ENCODE measurements around the gene CKMT2. TPM values are rescaled to one million over a fixed set of nuclear protein-coding genes. Genes with fewer than 3 reads are reported as not detected.

The CKMT2 gene
- total and polyA plus RNA-seq, 7 donors = 0.96 to 11.1 (median 4.6) TPM

DNA sequence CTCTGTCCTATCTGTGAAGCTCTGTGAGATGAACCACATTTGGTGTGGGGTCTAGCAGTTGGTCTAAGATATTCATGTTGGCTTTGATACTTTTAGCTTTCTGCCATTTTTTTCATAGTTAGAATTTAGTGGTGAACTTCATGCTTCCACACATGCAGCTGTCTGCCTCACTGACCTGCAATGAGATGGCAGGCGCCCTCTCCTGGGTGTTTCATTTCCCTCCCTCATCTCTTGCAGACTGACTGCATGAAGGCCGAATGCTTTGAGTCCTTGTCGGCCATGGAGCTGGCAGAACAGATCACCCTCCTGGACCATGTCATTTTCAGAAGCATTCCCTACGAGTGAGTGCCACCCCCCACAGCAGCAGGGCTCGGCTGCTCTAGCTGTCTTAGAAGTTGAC, 26.1 kb upstream of the CKMT2 start:
- intact Hi-C loops (cut with DNase I) = no loop called here
- no peak for DNase-seq
- TF ChIP-seq EP300 (IDR thresholded peaks at IDR 0.05) (no peak), POLR2A (IDR thresholded peaks at IDR 0.05) (no peak), POLR2AphosphoS5 (IDR thresholded peaks at IDR 0.05) (no peak)
- TF ChIP-seq, protein P1, sequence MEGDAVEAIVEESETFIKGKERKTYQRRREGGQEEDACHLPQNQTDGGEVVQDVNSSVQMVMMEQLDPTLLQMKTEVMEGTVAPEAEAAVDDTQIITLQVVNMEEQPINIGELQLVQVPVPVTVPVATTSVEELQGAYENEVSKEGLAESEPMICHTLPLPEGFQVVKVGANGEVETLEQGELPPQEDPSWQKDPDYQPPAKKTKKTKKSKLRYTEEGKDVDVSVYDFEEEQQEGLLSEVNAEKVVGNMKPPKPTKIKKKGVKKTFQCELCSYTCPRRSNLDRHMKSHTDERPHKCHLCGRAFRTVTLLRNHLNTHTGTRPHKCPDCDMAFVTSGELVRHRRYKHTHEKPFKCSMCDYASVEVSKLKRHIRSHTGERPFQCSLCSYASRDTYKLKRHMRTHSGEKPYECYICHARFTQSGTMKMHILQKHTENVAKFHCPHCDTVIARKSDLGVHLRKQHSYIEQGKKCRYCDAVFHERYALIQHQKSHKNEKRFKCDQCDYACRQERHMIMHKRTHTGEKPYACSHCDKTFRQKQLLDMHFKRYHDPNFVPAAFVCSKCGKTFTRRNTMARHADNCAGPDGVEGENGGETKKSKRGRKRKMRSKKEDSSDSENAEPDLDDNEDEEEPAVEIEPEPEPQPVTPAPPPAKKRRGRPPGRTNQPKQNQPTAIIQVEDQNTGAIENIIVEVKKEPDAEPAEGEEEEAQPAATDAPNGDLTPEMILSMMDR (IDR thresholded peaks at IDR 0.05) = no peak
- no peaks in the 10 kb centered on the region for H3K27me3 ChIP-seq
- no peaks in the 10 kb centered on the region for H3K36me3 ChIP-seq
- H3K27ac ChIP-seq = no peak overlapping the region
- no peak overlapping the region for H3K4me3 ChIP-seq
- no peaks in the 10 kb centered on the region for H3K4me1 ChIP-seq
- no peaks in the 10 kb centered on the region for H3K9me3 ChIP-seq
- WGBS, 2 donors = 83 to 89% methylated on average over 5 of the region's 5 CpGs

DNA sequence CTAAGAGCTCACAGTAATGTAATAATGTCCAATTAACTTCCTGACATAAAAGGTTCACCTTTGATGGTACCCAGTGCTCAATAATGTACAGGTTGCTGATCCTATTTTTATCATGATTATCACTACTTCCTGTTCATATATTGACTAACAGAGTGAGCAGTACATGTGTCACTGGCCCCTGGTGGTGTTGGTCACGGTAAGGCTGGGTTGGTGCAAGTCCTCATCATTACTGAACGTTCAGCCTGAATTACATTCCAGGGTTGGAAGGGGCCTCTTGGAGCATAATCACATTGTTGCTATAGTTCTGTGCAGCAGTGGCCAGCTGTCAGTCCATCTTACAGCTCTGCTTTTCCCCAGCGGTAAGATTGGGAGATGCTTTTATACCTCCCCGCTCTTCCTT, 24.2 kb upstream of the CKMT2 start:
- no peaks in the 10 kb centered on the region for H3K4me1 ChIP-seq
- TF ChIP-seq POLR2A (IDR thresholded peaks at IDR 0.05) (no peak), EP300 (IDR thresholded peaks at IDR 0.05) (no peak), POLR2AphosphoS5 (IDR thresholded peaks at IDR 0.05) (no peak)
- TF ChIP-seq, protein P1 (IDR thresholded peaks at IDR 0.05) = no peak
- no peaks in the 10 kb centered on the region for H3K27me3 ChIP-seq
- no peaks in the 10 kb centered on the region for H3K36me3 ChIP-seq
- 90 to 92% methylated on average over 4 of the region's 4 CpGs for WGBS, 2 donors
- H3K4me3 ChIP-seq = no peak overlapping the region
- no peaks in the 10 kb centered on the region for H3K9me3 ChIP-seq
- no peak for DNase-seq
- intact Hi-C loops (cut with DNase I) = no loop called here
- H3K27ac ChIP-seq = no peak overlapping the region

DNA sequence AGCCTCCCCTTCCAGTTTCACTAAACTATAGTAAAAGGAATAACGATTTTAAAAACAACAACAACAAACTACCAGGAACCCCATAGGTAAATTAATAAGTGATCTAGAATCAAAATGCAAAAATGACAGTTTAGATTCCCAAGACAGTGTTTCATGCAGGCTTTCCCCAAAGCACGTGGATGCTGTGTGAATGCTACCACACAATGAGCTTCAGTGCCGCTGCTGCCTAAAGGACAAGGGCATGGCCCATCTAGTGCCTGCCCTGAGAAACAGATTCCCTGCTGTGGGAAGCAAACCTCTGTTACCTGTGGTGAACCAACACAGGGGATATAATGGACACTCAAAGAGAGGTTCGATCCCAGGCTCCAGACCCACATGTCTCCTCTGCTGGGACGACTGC, 23.7 kb upstream of the CKMT2 start:
- TF ChIP-seq POLR2AphosphoS5 (IDR thresholded peaks at IDR 0.05) = no peak
- TF ChIP-seq EP300 (IDR thresholded peaks at IDR 0.05) = no peak
- no peak for TF ChIP-seq POLR2A (IDR thresholded peaks at IDR 0.05)
- TF ChIP-seq, protein P1 (IDR thresholded peaks at IDR 0.05) = no peak
- Histone ChIP-seq H3K4me1 (no peaks in the 10 kb centered on the region), H3K36me3 (no peaks in the 10 kb centered on the region), H3K9me3 (no peaks in the 10 kb centered on the region), H3K27me3 (no peaks in the 10 kb centered on the region), H3K27ac (no peak overlapping the region), H3K4me3 (no peak overlapping the region)
- WGBS, 2 donors = 92 to 93% methylated on average over 5 of the region's 5 CpGs
- intact Hi-C loops (cut with DNase I) = no loop called here
- no peak for DNase-seq

DNA sequence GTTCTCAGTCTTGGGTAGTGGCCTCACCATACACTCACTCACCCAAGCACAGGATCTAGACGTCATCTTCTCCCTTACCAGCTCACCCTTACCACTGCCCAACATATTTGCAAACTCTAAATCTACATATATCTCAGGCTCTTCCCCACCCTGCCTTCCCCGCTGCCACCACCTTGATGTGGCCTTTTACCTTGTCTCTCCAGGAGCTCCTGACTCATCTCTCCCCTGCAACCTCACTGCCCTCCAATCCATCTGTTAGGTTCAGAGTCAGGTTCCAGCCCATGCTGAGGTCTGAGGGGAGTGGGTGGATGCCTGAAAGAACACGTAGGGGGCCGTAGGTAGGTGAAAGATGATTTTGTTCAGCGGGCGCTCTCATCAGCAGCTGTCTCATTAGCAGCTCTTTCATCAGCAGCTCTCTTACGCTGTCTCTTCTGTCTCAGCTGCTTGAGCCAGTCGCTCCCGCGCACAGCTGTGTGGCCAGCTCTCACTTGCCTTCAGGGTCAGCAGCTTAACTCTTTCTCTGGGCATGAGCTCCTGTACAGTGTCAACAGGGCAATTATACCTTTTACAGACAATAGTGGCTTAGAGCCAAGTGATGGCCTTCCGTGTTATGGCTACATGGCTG, 23.1 kb upstream of the CKMT2 start:
- no peaks in the 10 kb centered on the region for H3K4me1 ChIP-seq
- H3K9me3 ChIP-seq = no peaks in the 10 kb centered on the region
- no peak overlapping the region for H3K27ac ChIP-seq
- H3K36me3 ChIP-seq = no peaks in the 10 kb centered on the region
- H3K27me3 ChIP-seq = no peaks in the 10 kb centered on the region
- TF ChIP-seq, protein P1 (IDR thresholded peaks at IDR 0.05) = no peak
- TF ChIP-seq POLR2AphosphoS5 (IDR thresholded peaks at IDR 0.05) (no peak), EP300 (IDR thresholded peaks at IDR 0.05) (no peak), POLR2A (IDR thresholded peaks at IDR 0.05) (no peak)
- 90 to 93% methylated on average over 11 of the region's 11 CpGs for WGBS, 2 donors
- intact Hi-C loops (cut with DNase I) = no loop called here
- no peak overlapping the region for H3K4me3 ChIP-seq
- DNase-seq = no peak

DNA sequence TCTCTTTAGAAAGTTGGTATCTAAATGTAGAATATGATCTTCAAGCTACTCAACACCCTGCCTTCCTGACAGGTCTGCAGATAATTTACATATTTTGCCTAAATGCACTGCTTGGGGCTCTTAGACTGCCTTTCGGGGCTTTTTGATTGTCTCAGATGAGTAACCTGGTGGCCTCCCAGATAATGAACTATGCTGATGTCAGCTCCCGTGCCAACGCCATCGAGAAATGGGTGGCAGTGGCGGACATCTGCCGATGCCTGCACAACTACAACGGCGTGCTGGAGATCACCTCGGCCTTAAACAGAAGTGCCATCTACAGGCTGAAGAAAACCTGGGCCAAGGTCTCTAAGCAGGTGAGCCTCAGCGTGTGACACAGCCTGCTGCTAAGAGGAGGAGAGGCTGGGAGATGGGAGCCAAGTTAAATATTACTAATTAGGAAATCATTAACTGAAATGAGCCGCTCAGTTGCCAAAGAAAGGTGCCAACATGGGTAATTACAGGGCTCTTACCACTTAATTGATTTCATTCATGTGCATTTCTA, 20.8 kb upstream of the CKMT2 start:
- Histone ChIP-seq H3K4me1 (no peaks in the 10 kb centered on the region), H3K27ac (no peak overlapping the region), H3K9me3 (no peaks in the 10 kb centered on the region), H3K36me3 (no peaks in the 10 kb centered on the region), H3K4me3 (no peak overlapping the region), H3K27me3 (no peaks in the 10 kb centered on the region)
- 66 to 85% methylated on average over 11 of the region's 11 CpGs for WGBS, 2 donors
- no peak for TF ChIP-seq POLR2A (IDR thresholded peaks at IDR 0.05)
- TF ChIP-seq EP300 (IDR thresholded peaks at IDR 0.05) = no peak
- TF ChIP-seq, protein P1 (IDR thresholded peaks at IDR 0.05) = no peak
- no peak for TF ChIP-seq POLR2AphosphoS5 (IDR thresholded peaks at IDR 0.05)
- DNase-seq = no peak
- intact Hi-C loops (cut with DNase I) = no loop called here
